HG03159 (cell line): ENCODE data around the gene SMARCA4.
"Not testable (repeated sequence)": the region's sequence is repeated elsewhere in the genome, so short reads cannot be mapped to it uniquely, and the experiment has no call there.

Experiments used
- ATAC-seq: cut with Tn5 transposase; IDR thresholded peaks from one replicate; pipeline ENCODE4 v1.9.1; 2021; ENCODE audit warnings: mild to moderate bottlenecking, moderate library complexity; ENCODE audit not compliant: unreplicated experiment

Gene SMARCA4

DNA sequence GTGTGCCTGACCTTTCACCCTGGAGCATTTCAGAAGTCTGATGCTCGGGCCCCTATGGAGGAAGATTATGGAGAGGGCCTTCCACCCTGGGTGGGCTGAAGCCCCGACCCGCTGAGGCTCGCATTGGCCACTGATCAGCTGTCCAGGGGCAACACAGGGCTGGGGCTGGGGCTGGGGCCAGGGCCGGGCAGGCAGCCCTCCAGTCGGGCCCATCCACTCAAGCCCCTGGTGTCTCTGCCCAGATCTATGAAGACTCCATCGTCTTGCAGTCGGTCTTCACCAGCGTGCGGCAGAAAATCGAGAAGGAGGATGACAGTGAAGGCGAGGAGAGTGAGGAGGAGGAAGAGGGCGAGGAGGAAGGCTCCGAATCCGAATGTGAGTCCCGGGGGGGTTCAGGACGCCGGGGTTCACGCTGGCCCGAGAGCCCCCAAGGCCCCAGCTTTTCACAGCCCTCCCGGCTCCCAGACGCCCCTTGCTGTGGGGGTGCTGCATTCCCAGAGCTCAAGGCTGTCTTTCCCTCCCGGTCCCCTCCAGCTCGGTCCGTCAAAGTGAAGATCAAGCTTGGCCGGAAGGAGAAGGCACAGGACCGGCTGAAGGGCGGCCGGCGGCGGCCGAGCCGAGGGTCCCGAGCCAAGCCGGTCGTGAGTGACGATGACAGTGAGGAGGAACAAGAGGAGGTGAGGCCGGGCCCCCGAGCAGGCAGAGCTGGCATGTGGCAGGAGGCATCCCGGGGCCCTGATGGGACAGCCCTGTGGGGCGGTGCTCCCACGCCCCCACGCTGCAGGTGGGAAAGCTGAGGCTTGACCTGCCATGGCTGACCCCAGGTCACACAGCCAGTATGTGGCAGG lies 98.9 kb downstream of the SMARCA4 start:
- ATAC-seq, result no peak

GRCh38 chr19:11061952-11062351 lies 101.1 kb downstream of the SMARCA4 start:
- ATAC-seq, result no peak

- ATAC-seq, result no peak
Observed at GRCh38 chr19:11063434-11063833, 102.6 kb downstream of the SMARCA4 start.

GRCh38 chr19:11064831-11065303 lies 104.0 kb downstream of the SMARCA4 start:
- ATAC-seq, result no peak

DNA sequence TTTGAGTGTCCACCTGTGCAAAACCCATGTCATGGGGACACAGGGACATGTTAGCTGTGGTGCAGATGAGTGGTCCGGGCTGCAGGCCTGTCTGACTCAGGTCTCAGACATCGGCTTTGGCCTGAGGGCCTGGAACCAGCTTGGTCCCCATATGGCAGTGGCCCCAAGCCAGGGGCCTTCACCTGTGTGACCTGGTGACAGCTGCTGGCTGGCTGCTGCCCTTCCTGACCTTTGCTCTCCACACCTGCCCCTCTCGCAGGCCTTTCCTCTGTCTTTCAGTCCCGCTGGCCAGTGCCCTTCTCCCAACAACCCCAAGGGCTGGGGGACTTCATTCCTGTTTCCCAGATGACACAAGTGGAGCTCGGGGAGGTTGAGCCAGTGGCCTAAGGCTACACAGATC lies 105.5 kb downstream of the SMARCA4 start:
- ATAC-seq, result no peak

GRCh38 chr19:11067356-11068113 lies 106.7 kb downstream of the SMARCA4 start:
- ATAC-seq, result no peak

- ATAC-seq, result no peak
Observed at GRCh38 chr19:11069561-11069960, 108.7 kb downstream of the SMARCA4 start.

- no peak for ATAC-seq
Observed at GRCh38 chr19:11070123-11070522, 109.3 kb downstream of the SMARCA4 start.

DNA sequence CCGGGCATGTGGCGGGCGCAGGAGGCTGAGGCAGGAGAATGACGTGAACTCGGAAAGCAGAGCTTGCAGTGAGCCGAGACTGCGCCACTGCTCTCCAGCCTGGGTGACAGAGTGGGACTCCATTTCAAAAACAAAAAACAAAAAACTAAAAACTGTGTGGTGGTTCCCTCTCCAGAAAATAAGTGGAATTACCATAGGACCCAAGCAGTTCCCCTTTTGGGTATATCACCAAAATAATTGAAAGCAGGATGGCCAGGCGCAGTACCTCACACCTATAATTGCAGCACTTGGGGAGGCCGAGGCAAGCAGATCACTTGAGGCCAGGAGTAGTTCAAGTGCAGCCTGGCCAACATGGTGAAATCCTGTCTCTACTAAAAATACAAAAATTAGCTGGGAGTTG lies 112.7 kb downstream of the SMARCA4 start:
- ATAC-seq, result no peak

DNA sequence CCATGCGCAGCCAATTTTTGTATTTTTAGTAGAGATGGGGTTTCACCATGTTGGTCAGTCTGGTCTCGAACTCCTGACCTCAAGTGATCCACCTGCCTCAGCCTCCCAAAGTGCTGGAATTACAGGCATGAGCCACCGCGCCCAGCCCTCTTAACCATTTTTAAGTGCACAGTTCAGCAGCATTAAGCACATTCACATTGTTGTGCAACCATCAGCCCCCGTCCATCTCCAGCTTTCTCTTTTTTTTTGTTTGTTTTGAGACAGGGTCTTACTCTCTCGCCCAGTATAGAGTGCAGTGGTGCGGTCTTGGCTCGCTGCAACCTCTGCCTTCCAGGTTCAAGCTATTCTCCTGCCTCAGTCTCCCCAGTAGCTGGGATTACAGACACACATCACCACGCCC lies 116.0 kb downstream of the SMARCA4 start:
- ATAC-seq, result not testable (repeated sequence)

- no peak for ATAC-seq
Observed at GRCh38 chr19:11078893-11079292, 118.1 kb downstream of the SMARCA4 start.

DNA sequence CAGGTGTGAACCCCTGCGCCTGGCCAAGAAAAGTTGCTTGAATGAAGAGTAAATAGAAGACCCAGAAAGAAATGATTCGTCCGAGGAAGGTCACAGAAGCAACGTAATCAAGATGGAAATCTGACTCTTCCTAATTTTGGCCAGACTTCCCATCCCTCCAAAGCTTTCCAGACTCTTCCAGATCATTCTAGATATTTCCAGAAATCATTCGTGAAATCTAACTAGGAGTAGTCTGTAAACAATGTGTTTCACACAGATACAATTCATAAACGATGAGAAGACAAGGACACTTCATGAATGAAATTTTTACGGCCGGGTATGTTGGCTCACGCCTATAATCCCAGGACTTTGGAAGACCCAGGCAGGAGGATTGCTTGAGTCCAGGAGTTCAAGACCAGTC lies 119.2 kb downstream of the SMARCA4 start:
- no peak for ATAC-seq

DNA sequence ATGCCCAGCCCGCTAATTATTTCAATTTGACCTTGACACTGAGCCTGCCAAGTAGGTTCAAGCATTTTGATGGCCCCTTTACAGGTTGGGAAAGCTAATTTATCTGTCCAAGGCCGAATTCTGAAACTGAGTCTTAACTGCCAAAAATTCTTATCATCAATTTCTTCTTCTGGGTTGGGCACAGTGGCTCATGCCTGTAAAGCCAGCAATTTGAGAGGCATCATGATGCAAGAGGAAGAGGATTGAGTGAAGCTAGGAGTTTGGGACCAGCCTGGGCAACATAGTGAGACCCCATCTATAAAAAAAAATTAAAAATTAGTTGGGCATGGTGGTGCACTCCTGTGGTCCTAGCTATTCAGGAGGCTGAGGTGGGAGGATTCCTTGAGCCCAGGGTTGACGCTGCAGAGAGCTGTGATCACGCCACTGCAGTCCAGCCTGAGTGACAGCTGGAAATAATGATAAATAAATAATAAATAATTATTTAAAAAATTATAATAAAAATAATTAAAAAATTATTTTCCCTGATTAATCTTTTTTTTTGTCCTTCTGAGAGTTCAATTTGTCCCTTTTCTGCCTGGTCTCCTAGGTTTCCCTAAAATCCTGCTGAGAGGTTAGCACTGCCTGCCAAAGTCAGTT lies 127.2 kb downstream of the SMARCA4 start:
- ATAC-seq, result no peak

DNA sequence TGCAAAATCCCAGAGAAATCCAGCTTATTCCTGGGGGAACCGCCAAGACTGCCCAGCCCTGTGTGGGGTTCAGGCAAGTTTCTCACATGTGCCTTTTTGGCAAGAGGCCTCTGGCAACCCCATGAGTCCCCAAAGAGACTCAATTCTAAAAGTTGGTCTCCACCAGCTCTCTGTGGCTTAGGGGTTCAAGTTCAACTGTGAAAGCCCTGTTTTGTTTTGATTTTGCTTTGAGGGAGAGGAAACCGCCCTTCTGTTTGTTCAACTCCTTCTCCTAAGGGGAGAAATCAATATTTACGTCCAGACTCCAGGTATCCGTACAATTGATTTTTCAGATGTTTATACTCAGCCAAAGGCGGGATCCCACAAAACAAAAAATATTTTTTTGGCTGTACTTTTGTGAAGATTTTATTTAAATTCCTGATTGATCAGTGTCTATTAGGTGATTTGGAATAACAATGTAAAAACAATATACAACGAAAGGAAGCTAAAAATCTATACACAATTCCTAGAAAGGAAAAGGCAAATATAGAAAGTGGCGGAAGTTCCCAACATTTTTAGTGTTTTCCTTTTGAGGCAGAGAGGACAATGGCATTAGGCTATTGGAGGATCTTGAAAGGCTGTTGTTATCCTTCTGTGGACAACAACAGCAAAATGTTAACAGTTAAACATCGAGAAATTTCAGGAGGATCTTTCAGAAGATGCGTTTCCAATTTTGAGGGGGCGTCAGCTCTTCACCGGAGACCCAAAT lies 127.8 kb downstream of the SMARCA4 start:
- no peak for ATAC-seq

DNA sequence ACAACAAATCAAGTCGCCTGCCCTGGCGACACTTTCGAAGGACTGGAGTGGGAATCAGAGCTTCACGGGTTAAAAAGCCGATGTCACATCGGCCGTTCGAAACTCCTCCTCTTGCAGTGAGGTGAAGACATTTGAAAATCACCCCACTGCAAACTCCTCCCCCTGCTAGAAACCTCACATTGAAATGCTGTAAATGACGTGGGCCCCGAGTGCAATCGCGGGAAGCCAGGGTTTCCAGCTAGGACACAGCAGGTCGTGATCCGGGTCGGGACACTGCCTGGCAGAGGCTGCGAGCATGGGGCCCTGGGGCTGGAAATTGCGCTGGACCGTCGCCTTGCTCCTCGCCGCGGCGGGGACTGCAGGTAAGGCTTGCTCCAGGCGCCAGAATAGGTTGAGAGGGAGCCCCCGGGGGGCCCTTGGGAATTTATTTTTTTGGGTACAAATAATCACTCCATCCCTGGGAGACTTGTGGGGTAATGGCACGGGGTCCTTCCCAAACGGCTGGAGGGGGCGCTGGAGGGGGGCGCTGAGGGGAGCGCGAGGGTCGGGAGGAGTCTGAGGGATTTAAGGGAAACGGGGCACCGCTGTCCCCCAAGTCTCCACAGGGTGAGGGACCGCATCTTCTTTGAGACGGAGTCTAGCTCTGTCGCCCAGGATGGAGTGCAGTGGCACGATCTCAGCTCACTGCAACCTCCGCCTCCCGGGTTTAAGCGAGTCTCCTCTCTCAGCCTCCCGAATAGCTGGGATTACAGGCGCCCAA lies 128.6 kb downstream of the SMARCA4 start, which contains the start of gene LDLR:
Gene LDLR, plus strand, starts transcription at position 210 of the 760 bp plus-strand sequence. Its CDS starts 86 bp downstream, at position 296.
- no peak for ATAC-seq

DNA sequence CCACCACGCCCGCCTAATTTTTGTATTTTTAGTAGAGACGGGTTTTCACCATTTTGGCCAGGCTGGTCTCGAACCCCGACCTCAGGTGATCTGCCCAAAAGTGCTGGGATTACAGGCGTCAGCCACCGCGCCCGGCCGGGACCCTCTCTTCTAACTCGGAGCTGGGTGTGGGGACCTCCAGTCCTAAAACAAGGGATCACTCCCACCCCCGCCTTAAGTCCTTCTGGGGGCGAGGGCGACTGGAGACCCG lies 129.1 kb downstream of the SMARCA4 start:
- ATAC-seq, result not testable (repeated sequence)

GRCh38 chr19:11090264-11090996 lies 129.6 kb downstream of the SMARCA4 start:
- peak; percentile 79 for ATAC-seq

DNA sequence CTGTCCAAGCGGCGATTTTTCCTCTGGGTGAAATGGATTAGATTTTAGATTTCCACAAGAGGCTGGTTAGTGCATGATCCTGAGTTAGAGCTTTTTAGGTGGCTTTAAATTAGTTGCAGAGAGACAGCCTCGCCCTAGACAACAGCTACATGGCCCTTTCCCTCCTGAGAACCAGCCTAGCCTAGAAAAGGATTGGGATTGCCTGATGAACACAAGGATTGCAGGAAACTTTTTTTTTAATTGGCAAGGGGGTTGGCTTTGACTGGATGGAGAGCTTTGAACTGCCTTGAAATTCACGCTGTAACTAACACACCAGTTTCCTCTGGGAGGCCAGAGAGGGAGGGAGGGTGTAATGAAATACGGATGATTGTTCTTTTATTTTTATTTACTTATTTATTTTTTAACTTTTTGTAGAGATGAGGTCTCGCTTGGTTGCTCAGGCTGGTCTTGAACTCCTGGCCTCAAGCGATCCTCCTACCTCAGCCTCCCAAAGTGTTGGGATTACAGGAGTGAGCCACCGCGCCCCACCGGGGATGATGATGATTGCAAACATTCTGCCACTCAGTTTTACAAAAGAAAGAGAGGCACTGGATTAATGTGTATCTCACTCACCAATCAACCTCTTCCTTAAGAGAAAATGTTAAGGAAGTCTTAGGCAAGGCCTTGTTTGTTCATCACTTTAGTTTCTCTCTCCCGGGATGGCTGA lies 130.3 kb downstream of the SMARCA4 start:
- no peak for ATAC-seq

DNA sequence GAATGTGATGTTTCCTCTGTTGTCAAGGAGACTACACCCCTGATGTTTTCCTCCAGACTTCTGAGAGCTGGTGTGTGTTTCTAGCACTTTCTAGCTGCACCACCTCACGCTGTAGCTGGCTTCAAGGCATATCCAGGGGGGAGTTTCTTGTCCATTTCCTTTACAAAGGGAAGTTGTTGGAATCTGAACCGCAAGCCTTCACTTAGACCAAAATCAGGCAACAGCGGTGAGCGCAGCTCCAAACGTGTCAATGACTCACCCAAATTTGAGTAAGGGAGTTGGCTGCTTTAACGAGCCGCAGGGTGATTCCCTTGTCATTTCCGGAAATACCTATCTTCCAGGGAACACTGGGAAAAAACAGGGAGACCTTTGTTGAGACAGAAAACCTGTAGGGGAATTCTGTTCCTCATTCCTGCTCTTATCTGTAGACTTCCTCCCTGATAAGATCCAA lies 130.9 kb downstream of the SMARCA4 start:
- no peak for ATAC-seq
